ENCODE data around the gene CACNA1E.

Gene CACNA1E

GRCh38 chr1:181645171-181645570, 161.9 kb downstream of the CACNA1E start:
- no peak for DNase-seq

- DNase-seq: no peak
Measured at GRCh38 chr1:181646710-181647109, 163.4 kb downstream of the CACNA1E start.

GRCh38 chr1:181647314-181648035, 164.2 kb downstream of the CACNA1E start:
- DNase-seq: no peak

- DNase-seq: no peak
Measured at GRCh38 chr1:181651276-181651675, 168.0 kb downstream of the CACNA1E start.

GRCh38 chr1:181655756-181656155, 172.4 kb downstream of the CACNA1E start:
- DNase-seq: no peak

GRCh38 chr1:181656491-181656890, 173.2 kb downstream of the CACNA1E start:
- no peak for DNase-seq

GRCh38 chr1:181658581-181658980, 175.3 kb downstream of the CACNA1E start:
- DNase-seq: no peak

- no peak for DNase-seq
Measured at GRCh38 chr1:181659321-181659957, 176.1 kb downstream of the CACNA1E start.

GRCh38 chr1:181660621-181661020, 177.3 kb downstream of the CACNA1E start:
- DNase-seq: no peak

GRCh38 chr1:181661569-181661968, 178.3 kb downstream of the CACNA1E start:
- DNase-seq: no peak

- no peak for DNase-seq
Measured at GRCh38 chr1:181662606-181663005, 179.3 kb downstream of the CACNA1E start.

- DNase-seq: no peak
Measured at GRCh38 chr1:181664543-181664942, 181.2 kb downstream of the CACNA1E start.

- no peak for DNase-seq
Measured at GRCh38 chr1:181669246-181669645, 185.9 kb downstream of the CACNA1E start.

GRCh38 chr1:181674617-181675016, 191.3 kb downstream of the CACNA1E start:
- DNase-seq: no peak

- no peak for DNase-seq
Measured at GRCh38 chr1:181675091-181675917, 192.0 kb downstream of the CACNA1E start.

- no peak for DNase-seq
Measured at GRCh38 chr1:181675918-181676190, 192.5 kb downstream of the CACNA1E start.

- DNase-seq: no peak
Measured at GRCh38 chr1:181676269-181676668, 193.0 kb downstream of the CACNA1E start.

GRCh38 chr1:181680332-181680731, 197.0 kb downstream of the CACNA1E start:
- no peak for DNase-seq

GRCh38 chr1:181680871-181681270, 197.6 kb downstream of the CACNA1E start:
- DNase-seq: no peak

GRCh38 chr1:181685211-181685610, 201.9 kb downstream of the CACNA1E start:
- DNase-seq: no peak

- DNase-seq: no peak
Measured at GRCh38 chr1:181701891-181702290, 218.6 kb downstream of the CACNA1E start.

GRCh38 chr1:181704546-181704945, 221.2 kb downstream of the CACNA1E start:
- DNase-seq: peak; percentile 83

GRCh38 chr1:181711820-181712219, 228.5 kb downstream of the CACNA1E start:
- DNase-seq: no peak

GRCh38 chr1:181712711-181713110, 229.4 kb downstream of the CACNA1E start:
- peak; percentile 29 for DNase-seq

All from NCI-H446 treated with DMSO at 0.1 percent for 48 hours (cell line).